Keratinocyte (primary cell): ENCODE results near the gene ZMYND8. TPM values are rescaled to one million over a fixed set of nuclear protein-coding genes. Genes with fewer than 3 reads are reported as not detected.

ENCODE experiments used
- DNase-seq: peaks from one replicate; pipeline ENCODE4 v3.0.0-alpha.2; 2011; ENCODE audit warnings: low read depth, missing footprints, low spot score
- FAIRE-seq: peaks from 2 replicates; lab custom pipeline; 2011; peaks lifted over from hg19 to GRCh38; lab: Jason Lieb, UNC
- H2AFZ ChIP-seq: 2 replicates; pipeline ENCODE4 v1.6.0; 2012; ENCODE audit warnings: low read length, control low read depth, inconsistent platforms; ENCODE audit not compliant: control insufficient read depth
- H3K27ac ChIP-seq: 2 replicates; pipeline ENCODE4 v1.5.1; 2011; ENCODE audit warnings: low read length; ENCODE audit not compliant: control insufficient read depth, insufficient read depth
- H3K27me3 ChIP-seq: 3 replicates; pipeline ENCODE4 v1.6.0; 2011; ENCODE audit warnings: low read length; ENCODE audit not compliant: control insufficient read depth, insufficient read depth; ENCODE audit errors: extremely low read depth
- H3K36me3 ChIP-seq, 2 experiments: 2 replicates in 1 of 2; 3 replicates in 1 of 2; pipeline ENCODE4 v1.5.1; 2011; ENCODE audit warnings: low read length in 2 of 2, mild to moderate bottlenecking in 1 of 2; ENCODE audit not compliant: control insufficient read depth in 2 of 2, insufficient read depth in 2 of 2; ENCODE audit errors: extremely low read depth in 1 of 2
- H3K4me1 ChIP-seq: 3 replicates; pipeline ENCODE4 v1.5.1; 2011; ENCODE audit warnings: low read length; ENCODE audit not compliant: control insufficient read depth, insufficient read depth; ENCODE audit errors: extremely low read depth
- H3K4me2 ChIP-seq: 3 replicates; pipeline ENCODE4 v1.6.0; 2011; ENCODE audit warnings: low read depth, low read length; ENCODE audit not compliant: control insufficient read depth, insufficient read depth; ENCODE audit errors: extremely low read depth
- H3K4me3 ChIP-seq, 3 experiments: fragments of 200-600 bp in 1 of 3; sonication (generic) in 1 of 3; 2 replicates in 2 of 3; 3 replicates in 1 of 3; pipeline ENCODE4 v1.5.1; 2011 to 2016; ENCODE audit warnings: low read length in 3 of 3, mild to moderate bottlenecking in 3 of 3, control low read depth in 2 of 3, inconsistent platforms in 1 of 3, low read depth in 1 of 3, mixed read lengths in 1 of 3, mixed run types in 1 of 3, moderate library complexity in 1 of 3; ENCODE audit not compliant: control insufficient read depth in 2 of 3, insufficient read depth in 2 of 3; ENCODE audit errors: extremely low read depth in 1 of 3
- H3K79me2 ChIP-seq: 2 replicates; pipeline ENCODE4 v1.6.0; 2012; ENCODE audit warnings: low read length; ENCODE audit not compliant: control insufficient read depth, insufficient read depth
- H3K9ac ChIP-seq: 3 replicates; pipeline ENCODE4 v1.6.0; 2011; ENCODE audit warnings: low read length; ENCODE audit not compliant: control insufficient read depth, insufficient read depth; ENCODE audit errors: extremely low read depth
- H3K9me1 ChIP-seq: 3 replicates; pipeline ENCODE4 v1.6.0; 2011; ENCODE audit warnings: low read length; ENCODE audit not compliant: control insufficient read depth, insufficient read depth; ENCODE audit errors: extremely low read depth
- H3K9me3 ChIP-seq: 2 replicates; pipeline ENCODE4 v1.5.1; 2012; ENCODE audit warnings: low read depth, low read length; ENCODE audit not compliant: control insufficient read depth
- H4K20me1 ChIP-seq: 3 replicates; pipeline ENCODE4 v1.6.0; 2011; ENCODE audit warnings: low read length; ENCODE audit not compliant: control insufficient read depth, insufficient read depth; ENCODE audit errors: extremely low read depth
- EZH2 ChIP-seq: IDR thresholded peaks from one replicate; pipeline ENCODE4 v1.6.1; 2012; ENCODE audit warnings: inconsistent platforms, mild to moderate bottlenecking, low read length, moderate library complexity
- dilution Hi-C: fragments of 300-500 bp; cut with MboI; formaldehyde crosslinking; loops from one replicate; pipeline ENCODE4 v1.7.0; 2020; ENCODE audit warnings: low sequenced_read_pairs; ENCODE audit not compliant: extremely low pct_ligation_motif_present
- polyA plus RNA-seq, 5 experiments: library from polyadenylated mRNA; depleted of rRNA in 3 of 5; stranded (reverse) in 3 of 5; stranded (forward) in 1 of 5; unstranded in 1 of 5; fragments of >200 nt; gene quantifications; 1 replicate in 1 of 5; 2 replicates in 3 of 5; 3 replicates in 1 of 5; pipeline versions ENCODE4 v1.2.1 to v1.2.3, GENCODE V29; 2011 to 2012; ENCODE audit warnings: missing spikeins in 2 of 5, low read depth in 1 of 5, low replicate concordance in 1 of 5
- TF ChIP-seq, protein P1 (sequence below), 3 experiments: IDR thresholded peaks in 1 of 3; conservative IDR thresholded peaks in 1 of 3; optimal IDR thresholded peaks in 1 of 3; 2 replicates in 2 of 3; 3 replicates in 1 of 3; pipeline versions ENCODE3 to v1.5.1; 2011; ENCODE audit warnings: low read length in 3 of 3, mild to moderate bottlenecking in 3 of 3, moderate library complexity in 2 of 3, control low read depth in 1 of 3, inconsistent platforms in 1 of 3; ENCODE audit not compliant: insufficient read depth in 2 of 3; ENCODE audit errors: extremely low read depth in 1 of 3

ZMYND8 gene
- polyA plus RNA-seq, 1 donor (not counting 4 experiments of a cell fraction or from before 2014, with no cell fraction given): 39.8 TPM

DNA sequence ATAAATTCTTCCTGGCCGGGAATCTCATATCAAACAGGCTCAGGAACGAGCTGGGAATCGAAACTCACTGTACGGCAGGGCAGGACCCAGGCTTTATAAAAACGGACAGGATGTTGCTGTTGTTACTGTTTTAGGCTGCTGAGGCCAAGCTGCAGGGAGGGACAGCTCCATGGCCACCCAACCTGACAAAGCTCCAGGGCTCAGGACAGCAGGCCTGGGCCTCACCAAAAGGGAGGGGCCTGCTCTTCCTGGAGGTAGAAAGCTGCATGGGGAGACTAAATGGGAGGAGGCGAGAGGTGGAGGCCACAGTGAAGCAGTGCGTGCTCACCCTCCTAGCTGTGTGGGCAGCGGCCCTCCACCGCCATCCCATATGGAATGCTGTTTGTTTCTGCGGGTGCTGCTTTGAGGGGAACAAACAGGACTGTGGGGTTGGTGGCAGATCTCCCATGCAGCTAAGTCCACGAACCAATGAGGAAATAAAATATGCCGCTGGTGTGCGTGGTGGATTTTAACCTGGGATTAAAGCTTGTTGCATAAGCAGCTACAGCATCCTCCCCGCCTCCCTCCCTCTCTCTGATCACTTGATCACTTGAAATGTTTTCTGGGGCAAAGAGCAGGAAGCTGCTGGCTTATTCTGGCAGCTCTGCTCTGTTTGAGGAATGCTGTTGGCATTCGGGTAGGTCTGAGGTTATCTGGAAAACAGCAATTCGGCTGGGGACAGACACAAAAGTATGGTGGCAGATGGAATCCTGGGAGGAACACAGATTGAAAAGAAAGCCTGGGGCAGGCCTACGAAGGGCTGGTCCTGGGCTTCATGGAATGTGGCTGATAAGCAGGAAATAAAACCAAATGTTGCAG is 2.4 kb upstream of the ZMYND8 start:
- dilution Hi-C loops: no loop called here
- DNase-seq (no peak), FAIRE-seq (no peak)
- peak overlapping the region in 2 of 3 experiments; percentile 21 to 34 for H3K4me3 ChIP-seq
- H3K9ac ChIP-seq: peak overlapping the region; percentile 86
- no peaks in the 10 kb centered on the region for H3K9me3 ChIP-seq
- no peaks in the 10 kb centered on the region for H3K36me3 ChIP-seq
- TF ChIP-seq, protein P1, sequence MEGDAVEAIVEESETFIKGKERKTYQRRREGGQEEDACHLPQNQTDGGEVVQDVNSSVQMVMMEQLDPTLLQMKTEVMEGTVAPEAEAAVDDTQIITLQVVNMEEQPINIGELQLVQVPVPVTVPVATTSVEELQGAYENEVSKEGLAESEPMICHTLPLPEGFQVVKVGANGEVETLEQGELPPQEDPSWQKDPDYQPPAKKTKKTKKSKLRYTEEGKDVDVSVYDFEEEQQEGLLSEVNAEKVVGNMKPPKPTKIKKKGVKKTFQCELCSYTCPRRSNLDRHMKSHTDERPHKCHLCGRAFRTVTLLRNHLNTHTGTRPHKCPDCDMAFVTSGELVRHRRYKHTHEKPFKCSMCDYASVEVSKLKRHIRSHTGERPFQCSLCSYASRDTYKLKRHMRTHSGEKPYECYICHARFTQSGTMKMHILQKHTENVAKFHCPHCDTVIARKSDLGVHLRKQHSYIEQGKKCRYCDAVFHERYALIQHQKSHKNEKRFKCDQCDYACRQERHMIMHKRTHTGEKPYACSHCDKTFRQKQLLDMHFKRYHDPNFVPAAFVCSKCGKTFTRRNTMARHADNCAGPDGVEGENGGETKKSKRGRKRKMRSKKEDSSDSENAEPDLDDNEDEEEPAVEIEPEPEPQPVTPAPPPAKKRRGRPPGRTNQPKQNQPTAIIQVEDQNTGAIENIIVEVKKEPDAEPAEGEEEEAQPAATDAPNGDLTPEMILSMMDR (optimal IDR thresholded peaks at IDR 0.05 in 1 of 3, IDR thresholded peaks at IDR 0.05 in 1 of 3, conservative IDR thresholded peaks at IDR 0.05 in 1 of 3; ENCODE audit: extremely low read depth in 1 of 3, insufficient read depth in 2 of 3, low read length in 3 of 3): no peak
- no peak for TF ChIP-seq EZH2
- H3K4me2 ChIP-seq: peak overlapping the region; percentile 91
- H3K27me3 ChIP-seq: no peaks in the 10 kb centered on the region
- no peaks in the 10 kb centered on the region for H3K9me1 ChIP-seq
- peaks cover 77% of the 10 kb centered on the region for H3K4me1 ChIP-seq
- peak overlapping the region; percentile 54 for H2AFZ ChIP-seq
- peak overlapping the region; percentile 99 for H3K27ac ChIP-seq
- no peaks in the 10 kb centered on the region for H4K20me1 ChIP-seq
- peaks cover 26% of the 10 kb centered on the region for H3K79me2 ChIP-seq

DNA sequence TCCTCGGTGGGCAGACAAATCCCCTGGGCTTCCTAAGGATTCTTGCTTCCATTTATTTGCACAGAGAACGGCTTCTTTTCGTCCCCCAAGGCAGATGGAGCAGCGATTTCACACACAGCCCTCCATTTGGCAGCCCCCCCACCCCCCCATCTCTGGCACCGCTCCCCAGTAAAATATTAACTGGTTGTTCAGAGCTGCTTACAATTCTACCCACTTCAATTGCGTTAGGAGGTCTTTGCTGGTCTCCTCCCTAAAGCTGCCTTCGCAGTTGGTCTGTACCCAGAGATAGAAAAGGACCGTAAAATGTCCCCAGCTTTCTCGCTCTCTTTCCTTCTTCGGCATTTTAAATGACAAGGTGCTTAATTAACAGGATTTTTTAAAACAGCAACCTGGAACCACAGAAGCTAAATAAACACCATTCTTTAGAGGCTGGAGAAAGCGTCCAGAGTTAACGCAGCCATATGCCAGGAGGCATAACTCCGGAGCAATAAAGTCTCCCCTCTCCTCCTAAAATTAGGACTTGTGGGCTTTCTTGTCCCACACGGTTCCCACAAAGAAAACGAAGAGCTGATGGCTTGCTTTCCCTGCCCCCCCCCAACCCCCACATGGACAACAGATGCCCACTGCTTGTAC is 1.7 kb upstream of the ZMYND8 start:
- peaks cover 34% of the 10 kb centered on the region for H3K79me2 ChIP-seq
- H3K27me3 ChIP-seq: no peaks in the 10 kb centered on the region
- no peaks in the 10 kb centered on the region for H4K20me1 ChIP-seq
- no peaks in the 10 kb centered on the region for H3K36me3 ChIP-seq
- peak overlapping the region; percentile 86 for H3K9ac ChIP-seq
- peak overlapping the region; percentile 91 for H3K4me2 ChIP-seq
- peak overlapping the region in 2 of 3 experiments; percentile 21 to 34 for H3K4me3 ChIP-seq
- H3K4me1 ChIP-seq: peaks cover 84% of the 10 kb centered on the region
- TF ChIP-seq, protein P1 (optimal IDR thresholded peaks at IDR 0.05 in 1 of 3, IDR thresholded peaks at IDR 0.05 in 1 of 3, conservative IDR thresholded peaks at IDR 0.05 in 1 of 3; ENCODE audit: extremely low read depth in 1 of 3, insufficient read depth in 2 of 3, low read length in 3 of 3): no peak
- TF ChIP-seq EZH2: no peak
- H3K27ac ChIP-seq: peak overlapping the region; percentile 99
- H3K9me1 ChIP-seq: no peaks in the 10 kb centered on the region
- H3K9me3 ChIP-seq: no peaks in the 10 kb centered on the region
- H2AFZ ChIP-seq: no peak overlapping the region
- FAIRE-seq (no peak), DNase-seq (no peak)
- dilution Hi-C loops: no loop called here
